Middle frontal gyrus (tissue), 1 donor: ENCODE results near the gene CAB39L.
"Not testable (repeated sequence)": the region's sequence is repeated elsewhere in the genome, so short reads cannot be mapped to it uniquely, and the experiment has no call there.

Experiments used
- DNase-seq: peaks from one replicate; pipeline ENCODE4 v3.0.0-alpha.2; 2015; ENCODE audit warnings: low spot score; ENCODE audit errors: extremely low spot score

The CAB39L gene

DNA sequence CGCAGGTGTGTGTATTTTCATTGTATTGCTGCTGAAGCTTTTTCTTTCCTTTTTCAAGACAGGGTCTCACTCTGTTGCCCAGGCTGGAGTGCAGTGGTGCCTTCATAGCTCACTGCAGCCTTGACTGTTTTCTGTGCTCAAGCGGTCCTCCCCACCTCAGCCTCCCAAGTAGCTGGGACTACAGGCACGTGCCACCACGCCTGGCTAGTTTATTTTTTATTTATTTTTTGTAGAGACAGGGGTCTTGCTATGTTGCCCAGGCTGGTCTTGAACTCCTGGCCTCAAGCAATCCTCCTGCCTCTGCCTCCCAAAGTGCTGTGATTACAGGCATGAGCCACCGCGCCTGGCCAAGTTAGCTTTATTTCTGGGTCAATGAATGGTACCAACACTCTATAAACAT is 149.1 kb downstream of the CAB39L start:
- not testable (repeated sequence) for DNase-seq

DNA sequence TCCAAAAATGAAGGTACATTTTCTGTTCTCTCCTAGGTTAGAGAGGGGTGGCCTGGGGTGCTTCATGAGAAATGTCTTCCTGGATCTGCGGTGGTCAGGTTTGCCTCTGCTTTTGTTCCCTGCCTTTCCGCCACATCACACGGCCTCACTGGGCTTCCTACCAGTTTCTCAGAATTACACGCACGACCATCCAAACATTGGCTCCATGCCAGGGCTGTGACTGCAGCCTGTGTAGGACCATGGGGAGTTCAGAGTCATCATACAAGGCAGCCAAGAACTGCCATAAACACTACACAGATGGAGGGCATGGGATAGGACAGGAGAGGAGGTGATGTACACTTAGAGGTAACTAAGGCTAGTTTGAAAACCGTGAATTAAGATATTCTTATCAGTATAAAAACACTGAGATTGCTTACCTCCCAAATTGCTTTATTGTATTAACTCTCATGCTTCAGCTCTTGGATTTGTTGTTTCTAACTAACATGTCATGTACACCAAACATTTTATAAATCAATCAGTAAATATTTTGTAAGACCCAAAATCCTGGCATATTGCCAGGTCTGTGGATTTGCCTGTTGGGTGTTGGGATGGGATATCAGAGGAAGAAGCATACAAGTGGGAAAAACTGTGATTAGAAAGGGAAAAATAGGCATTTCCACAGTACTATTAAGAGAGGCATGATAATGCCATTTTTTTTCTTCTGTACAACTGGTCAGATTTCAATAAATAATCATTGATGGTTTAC is 150.9 kb downstream of the CAB39L start:
- no peak for DNase-seq

DNA sequence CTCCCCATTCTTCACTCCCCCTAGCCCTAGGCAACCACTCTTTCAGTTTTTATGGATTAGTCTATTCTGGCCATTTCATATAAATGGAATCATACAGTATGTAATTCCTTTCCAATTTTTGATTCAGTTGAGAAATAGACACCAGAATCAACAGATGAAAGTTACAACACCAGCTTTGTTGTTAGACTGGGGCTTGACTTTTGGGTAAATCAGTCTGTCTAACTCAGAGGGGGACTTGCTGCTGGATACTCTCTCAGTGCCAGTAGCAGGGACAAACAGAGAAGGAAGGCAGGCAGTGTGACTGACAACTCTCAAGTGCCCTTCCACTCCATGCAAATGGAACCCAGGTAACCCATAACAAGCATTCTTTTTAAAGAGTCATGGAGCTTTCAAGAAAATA is 155.4 kb downstream of the CAB39L start:
- DNase-seq, result no peak

DNA sequence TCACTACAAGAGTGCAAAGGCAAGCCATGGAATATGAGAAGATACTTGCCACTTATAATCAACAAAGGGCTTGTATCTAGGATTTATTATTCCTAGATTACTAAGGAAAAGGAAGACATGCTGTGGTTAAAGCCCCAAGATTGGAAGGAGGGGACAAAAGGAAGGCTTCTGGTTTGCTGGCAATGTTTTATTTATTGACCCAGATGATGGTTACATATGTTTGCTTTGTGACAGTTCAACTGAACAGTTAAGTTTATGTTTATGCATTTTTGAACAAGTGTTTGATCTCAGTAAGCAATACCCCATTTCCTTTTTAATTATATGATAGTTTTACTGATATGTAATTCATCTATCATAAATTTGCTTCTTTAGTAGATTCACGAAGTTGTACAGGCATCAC is 155.9 kb downstream of the CAB39L start:
- no peak for DNase-seq

DNA sequence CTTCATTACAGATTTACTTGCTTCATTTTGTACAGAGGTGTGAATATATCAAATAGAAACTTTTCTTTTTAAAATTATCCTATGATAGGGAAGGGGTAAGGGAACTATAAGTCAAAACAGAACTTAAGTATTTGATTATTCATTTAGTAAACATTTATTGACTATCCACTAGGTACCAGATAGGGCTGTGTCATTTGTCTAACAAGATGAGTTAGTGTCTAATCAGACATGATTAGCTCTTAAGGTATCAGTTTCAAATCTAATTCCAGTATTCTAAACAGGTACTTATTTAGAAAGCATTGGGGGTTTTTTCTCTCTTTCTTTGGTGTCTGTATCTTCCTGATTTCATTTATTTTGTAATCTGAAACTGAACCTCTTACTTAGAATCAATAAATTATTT is 164.0 kb downstream of the CAB39L start:
- no peak for DNase-seq

DNA sequence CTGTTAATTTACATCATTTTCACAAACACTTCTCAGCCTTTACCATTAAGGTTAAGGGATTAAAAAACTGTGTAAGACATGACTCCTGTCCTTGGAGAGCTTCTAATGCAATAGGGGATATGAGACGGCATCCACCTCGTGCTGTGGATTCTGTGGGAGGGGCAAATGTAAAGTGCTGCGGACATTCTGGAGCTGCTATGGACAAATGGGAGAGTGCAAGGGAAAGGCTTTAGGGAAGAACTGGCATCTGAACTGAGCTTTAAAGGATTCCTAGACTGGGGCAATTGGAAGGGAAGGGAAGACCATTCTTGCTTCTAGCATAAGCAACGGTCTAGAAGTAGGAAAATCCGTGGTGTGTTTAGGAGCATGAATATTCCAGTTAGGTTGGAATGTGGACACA is 164.8 kb downstream of the CAB39L start:
- no peak for DNase-seq

DNA sequence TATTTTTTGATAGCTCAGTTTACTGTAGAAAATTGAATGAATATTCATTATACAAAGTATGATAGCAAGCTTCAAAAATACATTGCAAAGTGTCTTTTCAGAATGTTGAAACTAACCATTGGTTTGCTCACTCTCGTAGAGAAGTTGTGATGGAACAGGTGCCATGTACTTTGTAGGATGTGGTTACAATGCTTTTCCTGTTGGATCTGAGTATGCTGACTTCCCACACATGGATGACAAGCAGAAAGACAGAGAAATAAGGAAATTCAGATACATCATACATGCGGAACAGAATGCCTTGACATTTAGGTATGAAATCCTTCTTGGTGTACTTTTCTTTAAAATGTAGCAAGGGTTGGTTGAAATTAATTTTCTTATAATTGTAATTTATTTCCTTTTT is 165.7 kb downstream of the CAB39L start:
- no peak for DNase-seq

DNA sequence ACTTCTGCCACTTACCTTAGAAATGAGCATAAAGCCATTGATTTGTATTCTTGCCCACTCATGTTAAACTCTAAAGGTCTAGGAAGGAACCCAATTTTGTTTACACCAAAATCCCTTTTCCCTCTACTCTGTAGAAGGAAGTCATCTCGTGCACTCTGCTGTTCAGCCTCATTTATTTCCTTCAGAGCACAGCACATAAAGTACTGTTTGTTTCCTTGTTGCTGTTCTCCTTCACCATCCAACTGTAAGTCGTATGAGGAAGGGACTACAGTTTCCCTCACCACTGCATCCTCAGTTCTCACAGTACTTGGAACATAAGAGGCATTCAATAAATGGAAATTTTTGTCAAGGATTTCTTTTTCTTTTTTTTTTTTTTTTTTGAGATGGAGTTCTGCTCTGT is 171.6 kb downstream of the CAB39L start:
- DNase-seq, result no peak

DNA sequence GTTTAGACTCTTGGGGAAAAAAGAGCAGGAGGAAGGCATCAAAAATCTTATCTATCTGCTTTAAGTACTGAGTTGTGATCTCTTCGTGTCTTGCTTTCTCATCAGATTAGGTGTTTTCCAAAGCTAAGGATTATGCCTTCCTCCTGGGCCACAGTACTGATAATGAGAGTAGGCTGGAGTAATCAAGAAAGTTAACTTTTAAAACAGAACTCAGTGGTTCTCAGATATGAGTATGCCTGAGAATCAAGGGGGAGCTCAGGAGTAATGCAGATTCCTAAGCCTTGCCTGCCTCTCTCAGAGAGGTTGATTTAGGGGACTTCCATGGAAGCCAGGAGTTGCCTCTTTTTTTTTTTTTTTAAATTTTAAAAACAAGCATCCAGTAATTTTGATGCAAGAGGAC is 172.6 kb downstream of the CAB39L start:
- DNase-seq, result no peak

DNA sequence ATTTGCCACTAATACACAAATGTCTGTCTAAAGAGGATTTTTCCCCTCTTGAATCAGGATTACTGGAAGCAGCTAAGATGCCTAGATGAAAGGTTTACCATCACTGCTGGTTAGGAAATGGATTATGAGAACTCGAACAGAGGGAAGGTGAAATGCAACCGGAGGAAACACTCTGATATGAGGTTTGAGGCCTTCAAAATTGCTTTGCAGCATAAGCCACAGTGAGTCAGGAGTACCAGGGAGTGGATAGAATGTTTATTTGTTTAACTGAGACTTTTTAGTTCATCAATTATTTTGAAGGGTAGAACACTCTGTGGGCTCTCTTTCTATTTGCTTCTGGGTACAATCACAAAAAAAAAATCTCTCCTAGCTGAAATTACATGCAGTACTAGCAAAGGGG is 178.0 kb downstream of the CAB39L start:
- DNase-seq, result no peak

DNA sequence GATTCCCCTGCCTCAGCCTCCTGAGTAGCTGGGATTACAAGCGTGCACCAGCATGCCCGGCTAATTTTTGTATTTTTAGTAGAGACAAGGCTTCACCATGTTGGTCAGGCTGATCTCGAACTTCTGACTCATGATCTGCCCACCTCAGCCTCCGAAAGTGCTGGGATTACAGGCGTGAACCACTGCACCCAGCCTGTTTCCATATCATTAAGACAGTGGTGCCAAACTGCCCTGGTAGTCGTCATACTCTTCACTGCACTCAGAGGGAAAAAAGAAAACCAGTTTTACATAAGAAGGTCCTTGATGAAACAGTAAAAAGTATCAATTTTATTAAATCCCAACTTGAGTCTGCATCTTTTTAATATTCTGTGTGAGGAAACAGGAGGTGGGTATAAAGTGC is 181.2 kb downstream of the CAB39L start:
- no peak for DNase-seq

DNA sequence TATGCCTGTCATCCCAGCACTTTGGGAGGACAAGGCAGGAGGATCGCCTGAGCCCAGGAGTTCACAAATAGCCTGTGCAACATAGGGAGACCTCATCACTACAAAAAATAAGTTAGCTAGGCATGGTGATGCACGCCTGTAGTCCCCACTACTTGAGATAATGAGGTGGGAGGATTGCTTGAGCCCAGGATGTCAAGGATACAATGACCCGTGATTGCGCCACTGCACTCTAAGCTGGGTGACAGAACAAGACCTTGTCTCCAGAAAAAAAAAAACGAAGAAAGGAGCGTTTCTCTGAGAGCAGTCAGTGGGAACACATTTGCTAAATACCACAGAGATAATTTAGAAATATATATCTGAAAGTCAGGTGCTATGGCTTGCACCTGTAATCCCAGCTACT is 184.3 kb downstream of the CAB39L start:
- no peak for DNase-seq
